Activated T-helper 1 cell treated with Interleukin-2 at 50 U/mL for 16 hours (primary cell): ENCODE measurements around the gene KCNK2.

ENCODE experiments used
- DNase-seq: peaks from one replicate; pipeline ENCODE4 v3.0.0-alpha.2; 2020; ENCODE audit warnings: low read depth

Gene KCNK2

GRCh38 chr1:215082532-215083382 lies at the start of gene KCNK2:
KCNK2 (plus strand) TSS chr1:215082737; CDS start chr1:215083386, 649 bp downstream.
- no peak for DNase-seq

- no peak for DNase-seq
Observed at GRCh38 chr1:215032911-215033526, 49.5 kb upstream of the KCNK2 start.

- DNase-seq = no peak
Observed at GRCh38 chr1:215040190-215040589, 42.3 kb upstream of the KCNK2 start.

- DNase-seq = no peak
Observed at GRCh38 chr1:215043401-215043800, 39.1 kb upstream of the KCNK2 start.

GRCh38 chr1:215044151-215044550 lies 38.4 kb upstream of the KCNK2 start:
- DNase-seq = no peak

GRCh38 chr1:215045698-215046308 lies 36.7 kb upstream of the KCNK2 start:
- DNase-seq = no peak

GRCh38 chr1:215052256-215053015 lies 30.1 kb upstream of the KCNK2 start:
- no peak for DNase-seq

- no peak for DNase-seq
Observed at GRCh38 chr1:215054266-215054665, 28.3 kb upstream of the KCNK2 start.

GRCh38 chr1:215055281-215055935 lies 27.1 kb upstream of the KCNK2 start:
- no peak for DNase-seq

- no peak for DNase-seq
Observed at GRCh38 chr1:215056584-215056983, 26.0 kb upstream of the KCNK2 start.

- DNase-seq = no peak
Observed at GRCh38 chr1:215059947-215060346, 22.6 kb upstream of the KCNK2 start.

- no peak for DNase-seq
Observed at GRCh38 chr1:215064327-215064726, 18.2 kb upstream of the KCNK2 start.

GRCh38 chr1:215071078-215071477 lies 11.5 kb upstream of the KCNK2 start:
- DNase-seq = no peak

GRCh38 chr1:215076322-215076721 lies 6.2 kb upstream of the KCNK2 start:
- no peak for DNase-seq

GRCh38 chr1:215079456-215079855 lies 3.1 kb upstream of the KCNK2 start:
- no peak for DNase-seq

GRCh38 chr1:215081661-215082531 lies 641 bp upstream of the KCNK2 start:
- DNase-seq = no peak

GRCh38 chr1:215083383-215083961 lies 935 bp downstream of the KCNK2 start:
- DNase-seq = no peak

- no peak for DNase-seq
Observed at GRCh38 chr1:215084621-215085020, 2.1 kb downstream of the KCNK2 start.

GRCh38 chr1:215087603-215088002 lies 5.1 kb downstream of the KCNK2 start:
- DNase-seq = no peak

- DNase-seq = no peak
Observed at GRCh38 chr1:215094381-215094780, 11.8 kb downstream of the KCNK2 start.
